ENCODE data around the gene MMP28.

- TF ChIP-seq CTCF (conservative IDR thresholded peaks at IDR 0.05) (no peak), ZFX (IDR thresholded peaks at IDR 0.05) (no peak)
These were observed 79.3 kb downstream of the MMP28 start for GRCh38 chr17:35716173-35716572.
